ENCODE data around the gene ITGA7. TPM values are rescaled to one million over a fixed set of nuclear protein-coding genes. Genes with fewer than 3 reads are reported as not detected.

The ITGA7 gene
- total RNA-seq, 3 donors from 2014 or later: 20.5 to 190 (median 33.1) TPM

DNA sequence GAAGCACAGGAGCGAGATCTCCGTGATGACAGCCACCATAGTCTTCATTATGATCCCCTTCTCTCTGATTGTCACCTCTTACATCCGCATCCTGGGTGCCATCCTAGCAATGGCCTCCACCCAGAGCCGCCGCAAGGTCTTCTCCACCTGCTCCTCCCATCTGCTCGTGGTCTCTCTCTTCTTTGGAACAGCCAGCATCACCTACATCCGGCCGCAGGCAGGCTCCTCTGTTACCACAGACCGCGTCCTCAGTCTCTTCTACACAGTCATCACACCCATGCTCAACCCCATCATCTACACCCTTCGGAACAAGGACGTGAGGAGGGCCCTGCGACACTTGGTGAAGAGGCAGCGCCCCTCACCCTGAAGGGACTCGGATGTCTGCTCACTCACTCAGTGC lies 70.2 kb downstream of the ITGA7 start:
- TF ChIP-seq, protein P1, sequence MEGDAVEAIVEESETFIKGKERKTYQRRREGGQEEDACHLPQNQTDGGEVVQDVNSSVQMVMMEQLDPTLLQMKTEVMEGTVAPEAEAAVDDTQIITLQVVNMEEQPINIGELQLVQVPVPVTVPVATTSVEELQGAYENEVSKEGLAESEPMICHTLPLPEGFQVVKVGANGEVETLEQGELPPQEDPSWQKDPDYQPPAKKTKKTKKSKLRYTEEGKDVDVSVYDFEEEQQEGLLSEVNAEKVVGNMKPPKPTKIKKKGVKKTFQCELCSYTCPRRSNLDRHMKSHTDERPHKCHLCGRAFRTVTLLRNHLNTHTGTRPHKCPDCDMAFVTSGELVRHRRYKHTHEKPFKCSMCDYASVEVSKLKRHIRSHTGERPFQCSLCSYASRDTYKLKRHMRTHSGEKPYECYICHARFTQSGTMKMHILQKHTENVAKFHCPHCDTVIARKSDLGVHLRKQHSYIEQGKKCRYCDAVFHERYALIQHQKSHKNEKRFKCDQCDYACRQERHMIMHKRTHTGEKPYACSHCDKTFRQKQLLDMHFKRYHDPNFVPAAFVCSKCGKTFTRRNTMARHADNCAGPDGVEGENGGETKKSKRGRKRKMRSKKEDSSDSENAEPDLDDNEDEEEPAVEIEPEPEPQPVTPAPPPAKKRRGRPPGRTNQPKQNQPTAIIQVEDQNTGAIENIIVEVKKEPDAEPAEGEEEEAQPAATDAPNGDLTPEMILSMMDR (IDR thresholded peaks at IDR 0.05): no peak
- TF ChIP-seq POLR2A (IDR thresholded peaks at IDR 0.05): no peak
- TF ChIP-seq POLR2AphosphoS5 (IDR thresholded peaks at IDR 0.05): no peak
- no peaks in the 10 kb centered on the region for H3K9me3 ChIP-seq
- intact Hi-C loops (cut with DNase I; ENCODE audit: low total_unique reads): no loop called here

GRCh38 chr12:55636853-55637252 lies 70.9 kb downstream of the ITGA7 start, which contains the start of gene OR10P1:
Gene OR10P1 (plus strand): TSS chr12:55636892. CDS start chr12:55636892, 0 bp downstream.
- no peak within 1 kb of the TSS for H3K4me3 ChIP-seq
- no peaks in the 10 kb centered on the region for H3K9me3 ChIP-seq
- H3K4me1 ChIP-seq: no peaks in the 10 kb centered on the region
- H3K36me3 ChIP-seq: no peaks in the 10 kb centered on the region
- TF ChIP-seq, protein P1 (IDR thresholded peaks at IDR 0.05): no peak
- no peak for TF ChIP-seq POLR2A (IDR thresholded peaks at IDR 0.05)
- TF ChIP-seq POLR2AphosphoS5 (IDR thresholded peaks at IDR 0.05): no peak
- no peaks in the 10 kb centered on the region for H3K27me3 ChIP-seq
- H3K27ac ChIP-seq: no peak within 1 kb of the TSS
- DNase-seq (ENCODE audit: low spot score in 2 of 2): no peak
- intact Hi-C loops (cut with DNase I; ENCODE audit: low total_unique reads): no loop called here

More for the DNA sequence above, 70.2 kb downstream of the ITGA7 start:
- no peak for DNase-seq (ENCODE audit: low spot score in 2 of 2)
- no peaks in the 10 kb centered on the region for H3K4me1 ChIP-seq
- no peak overlapping the region for H3K27ac ChIP-seq
- no peak overlapping the region for H3K4me3 ChIP-seq
- no peaks in the 10 kb centered on the region for H3K36me3 ChIP-seq
- H3K27me3 ChIP-seq: no peaks in the 10 kb centered on the region

GRCh38 chr12:55636116-55636655 lies 71.5 kb downstream of the ITGA7 start:
- Histone ChIP-seq H3K27ac (no peak overlapping the region), H3K36me3 (no peaks in the 10 kb centered on the region), H3K9me3 (no peaks in the 10 kb centered on the region), H3K27me3 (no peaks in the 10 kb centered on the region), H3K4me1 (no peaks in the 10 kb centered on the region), H3K4me3 (no peak overlapping the region)
- DNase-seq (ENCODE audit: low spot score in 2 of 2): no peak
- intact Hi-C loops (cut with DNase I; ENCODE audit: low total_unique reads): no loop called here
- TF ChIP-seq POLR2A (IDR thresholded peaks at IDR 0.05) (no peak), POLR2AphosphoS5 (IDR thresholded peaks at IDR 0.05) (no peak)
- TF ChIP-seq, protein P1 (IDR thresholded peaks at IDR 0.05): no peak

Other genes starting within 250 kb of the ITGA7 start
- gene OR6C70, start 237.8 kb downstream of the ITGA7 start, total RNA-seq: not detected
- gene OR6C68, start 215.5 kb downstream of the ITGA7 start, total RNA-seq: not detected
- gene OR6C4, start 158.3 kb downstream of the ITGA7 start, total RNA-seq: not detected
- not detected for gene OR2AP1, start 135.4 kb downstream of the ITGA7 start, total RNA-seq
- not detected for gene OR10P1, start 71.0 kb downstream of the ITGA7 start, total RNA-seq
- 100 to 1,000 TPM; 141 to 238 (median 162) TPM for gene BLOC1S1, start 8.1 kb upstream of the ITGA7 start, total RNA-seq
- 10 to 100 TPM; 18.9 to 90.9 (median 21.6) TPM for gene RDH5, start 12.5 kb upstream of the ITGA7 start, total RNA-seq
- gene CD63, start 21.1 kb upstream of the ITGA7 start, total RNA-seq: 100 to 1,000 TPM; 540 to 910 (median 777) TPM
- 1 to 10 TPM in 1 of 3 donors, under 1 TPM in 2; 0.64 to 1.6 (median 0.88) TPM for gene GDF11, start 35.2 kb upstream of the ITGA7 start, total RNA-seq
- 10 to 100 TPM; 54.7 to 64.3 (median 55.3) TPM for gene SARNP, start 109.8 kb upstream of the ITGA7 start, total RNA-seq
- gene ORMDL2, start 110.1 kb upstream of the ITGA7 start, total RNA-seq: 10 to 100 TPM; 13.1 to 28.5 (median 21.0) TPM
- 10 to 100 TPM; 31.0 to 46.2 (median 36.1) TPM for gene DNAJC14, start 121.7 kb upstream of the ITGA7 start, total RNA-seq
- gene MMP19, start 135.0 kb upstream of the ITGA7 start, total RNA-seq: 10 to 100 TPM; 21.9 to 50.6 (median 47.9) TPM
- gene PYM1, start 220.0 kb upstream of the ITGA7 start, total RNA-seq: 10 to 100 TPM; 25.9 to 38.1 (median 33.0) TPM
- gene DGKA, start 223.3 kb upstream of the ITGA7 start, total RNA-seq: 10 to 100 TPM; 25.1 to 50.5 (median 44.2) TPM